ENCODE measurements around the gene RPL3.
"Not testable (repeated sequence)": the region's sequence is repeated elsewhere in the genome, so short reads cannot be mapped to it uniquely, and the experiment has no call there.

Gene RPL3

DNA sequence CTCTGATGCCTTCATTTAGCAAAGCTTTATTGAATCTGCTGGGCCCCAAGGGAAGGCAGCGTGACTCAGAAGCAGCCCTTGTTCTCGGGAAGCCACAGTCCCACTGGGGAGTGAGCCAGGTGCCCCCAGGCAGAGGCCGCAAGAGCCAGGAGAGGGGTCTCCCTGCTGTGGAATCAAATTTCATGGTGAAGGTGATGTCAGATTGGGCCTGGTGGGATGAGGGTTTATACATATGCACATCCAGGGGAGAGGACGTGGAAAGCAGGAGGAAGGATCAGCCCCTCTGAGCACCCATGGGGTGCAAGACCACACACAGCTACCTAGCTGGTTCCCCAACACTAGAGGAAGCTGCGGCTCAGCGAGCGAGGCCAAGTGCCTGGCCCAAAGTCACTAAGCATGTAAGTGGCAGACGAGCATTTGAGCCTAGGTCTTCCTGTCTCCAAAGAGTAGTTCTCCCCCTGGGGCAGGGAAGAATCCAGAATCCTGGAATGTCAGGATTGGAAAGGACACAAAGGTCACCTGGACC is 32.3 kb upstream of the RPL3 start:
- no peak for DNase-seq (ENCODE audit: low read depth, low spot score)

- DNase-seq (ENCODE audit: low read depth, low spot score): no peak
Observed at GRCh38 chr22:39350757-39351688, 31.6 kb upstream of the RPL3 start.

- DNase-seq (ENCODE audit: low read depth, low spot score): no peak
Observed at GRCh38 chr22:39349967-39350726, 30.7 kb upstream of the RPL3 start, which contains the start of gene SYNGR1. TSS of gene SYNGR1 (plus strand) at chr22:39349991. CDS start at chr22:39350011, 20 bp downstream.

DNA sequence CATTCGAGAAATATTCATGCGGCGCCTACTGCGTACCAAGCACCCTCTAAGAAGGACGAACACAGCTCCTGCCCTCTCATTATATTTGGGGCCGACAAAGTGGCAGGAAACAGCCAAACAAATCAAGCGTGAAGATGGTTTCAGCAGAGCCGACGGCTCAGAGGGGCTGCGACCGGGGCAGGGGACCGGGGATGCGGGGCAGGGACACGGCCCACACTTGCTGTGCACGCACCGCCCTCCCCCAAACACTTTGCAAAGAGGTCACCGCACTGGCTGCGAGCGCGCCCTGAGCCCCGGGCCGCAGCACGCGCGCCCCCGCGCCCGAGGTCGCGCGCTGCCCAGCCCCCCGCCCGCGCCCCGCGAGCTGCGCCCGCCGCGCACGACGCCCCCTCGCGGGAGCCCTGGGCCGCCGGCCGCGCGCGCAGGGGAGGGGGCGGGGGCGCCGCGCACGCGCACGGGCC is 30.1 kb upstream of the RPL3 start:
- DNase-seq (ENCODE audit: low read depth, low spot score): no peak

DNA sequence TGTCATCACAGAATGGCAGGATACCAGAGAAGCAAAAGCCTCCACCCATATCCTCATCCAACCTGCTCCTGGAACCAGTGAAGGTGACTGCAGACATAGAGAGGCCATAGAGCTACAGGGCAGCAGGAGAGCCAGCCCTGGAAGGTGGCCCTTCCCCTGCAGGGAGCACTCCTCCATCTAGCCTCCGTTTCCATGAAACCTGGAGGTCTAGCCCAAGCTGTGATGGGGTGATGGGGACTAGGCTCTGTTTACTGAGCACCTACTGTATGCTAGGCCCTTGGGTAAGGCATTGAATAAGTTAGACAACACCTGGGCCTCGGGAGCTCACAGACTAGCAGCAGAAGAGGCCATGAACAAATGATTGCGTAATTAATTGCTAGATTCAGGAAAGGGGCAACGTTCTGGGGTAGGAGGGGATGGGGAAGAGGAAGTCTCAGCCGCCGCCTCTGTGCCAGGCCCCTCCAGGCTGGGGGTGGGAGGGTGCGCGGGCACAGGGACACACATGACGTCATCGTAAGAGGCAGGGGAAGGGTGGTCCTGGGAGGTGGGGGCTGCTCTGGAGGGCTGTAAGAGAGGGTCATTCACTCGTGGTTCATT is 29.6 kb upstream of the RPL3 start:
- DNase-seq (ENCODE audit: low read depth, low spot score): no peak

DNA sequence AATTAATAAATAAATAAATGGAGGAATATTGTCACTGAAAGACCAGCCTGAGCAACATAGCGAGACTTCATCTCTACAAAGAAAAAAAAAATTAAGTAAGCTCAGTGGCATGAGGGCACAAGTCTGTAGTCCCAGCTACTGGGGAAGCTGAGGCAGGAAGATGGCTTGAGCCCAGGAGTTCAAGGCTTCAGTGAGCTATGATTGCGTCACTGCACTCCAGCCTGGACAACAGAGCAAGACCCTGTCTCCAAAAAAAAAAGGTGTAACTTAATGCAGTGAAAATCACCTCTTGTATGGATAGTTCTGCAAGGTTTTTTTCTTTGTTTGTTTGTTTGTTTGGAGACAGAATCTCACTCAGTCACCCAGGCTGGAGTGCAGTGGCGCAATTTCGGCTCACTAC is 25.8 kb upstream of the RPL3 start:
- DNase-seq (ENCODE audit: low read depth, low spot score): no peak

DNA sequence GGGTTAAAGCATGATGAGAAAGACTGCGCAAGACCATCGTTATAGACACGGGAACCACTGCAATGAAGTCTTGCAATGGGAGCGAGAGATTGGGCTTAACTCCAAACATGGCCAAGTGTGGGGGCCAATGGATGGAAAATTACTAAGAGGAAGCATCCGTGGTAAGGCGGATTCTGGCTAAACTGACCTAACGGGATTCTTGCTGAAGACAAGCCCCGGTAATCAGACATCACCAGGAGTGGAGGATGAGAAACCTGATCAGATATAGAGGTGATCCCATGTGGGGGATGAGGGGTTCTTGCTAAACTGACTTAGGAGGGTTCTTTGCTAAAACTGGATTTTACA is 24.6 kb upstream of the RPL3 start:
- DNase-seq (ENCODE audit: low read depth, low spot score): no peak

DNA sequence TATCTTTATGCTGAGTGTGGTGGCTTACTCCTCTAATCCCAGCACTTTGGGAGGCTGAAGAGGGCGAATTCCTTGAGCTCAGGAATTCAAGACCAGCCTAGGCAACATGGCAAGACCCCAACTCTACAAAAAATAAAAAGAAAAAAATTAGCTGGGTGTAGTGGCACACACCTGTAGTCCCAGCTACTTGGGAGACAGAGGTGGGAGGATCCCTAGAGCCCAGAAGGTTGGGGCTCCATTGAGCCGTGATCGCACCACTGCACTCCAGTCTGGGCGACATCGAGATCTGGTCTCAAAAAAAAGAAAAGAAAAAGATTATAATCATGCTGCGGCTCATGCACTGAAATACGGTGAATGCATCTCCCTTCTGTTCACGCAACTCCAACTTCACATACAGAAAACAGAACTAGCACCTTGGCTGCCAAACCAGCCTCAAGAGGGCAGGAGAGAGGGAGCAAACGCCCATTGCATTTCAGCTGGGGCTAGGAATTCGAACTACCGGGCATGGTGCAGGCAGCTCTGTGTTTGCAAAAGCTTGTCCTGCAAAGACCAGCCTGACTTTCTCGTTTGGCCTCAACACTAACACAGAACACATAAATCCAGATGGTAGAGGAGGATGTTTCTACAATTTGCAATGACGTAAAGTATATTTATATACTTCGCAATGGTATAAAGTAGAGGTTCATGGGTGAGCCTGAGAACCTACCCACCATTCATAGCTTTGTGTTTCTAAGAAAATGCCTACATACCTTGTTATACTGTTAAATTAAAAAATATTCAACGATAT is 24.0 kb upstream of the RPL3 start:
- no peak for DNase-seq (ENCODE audit: low read depth, low spot score)

DNA sequence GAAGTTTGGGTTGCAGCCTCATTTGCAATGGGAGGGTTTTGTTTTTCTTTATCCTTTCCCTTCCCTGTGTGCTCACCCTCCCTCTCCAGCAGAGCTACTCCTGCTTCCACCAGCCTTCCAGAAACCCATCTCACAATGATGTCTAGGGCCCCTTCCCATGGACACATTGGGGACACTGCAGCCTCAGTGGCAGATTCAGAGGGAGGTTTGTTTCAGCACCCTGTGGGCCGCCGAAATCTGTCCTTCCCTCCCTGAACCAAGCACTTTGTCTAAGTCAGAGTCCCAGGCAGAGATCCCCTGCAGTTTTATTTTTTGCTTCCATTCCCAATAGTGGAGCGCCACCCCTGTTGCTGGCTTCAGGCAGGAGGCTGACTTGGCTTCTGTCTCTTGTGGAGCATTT is 21.8 kb upstream of the RPL3 start:
- no peak for DNase-seq (ENCODE audit: low read depth, low spot score)

DNA sequence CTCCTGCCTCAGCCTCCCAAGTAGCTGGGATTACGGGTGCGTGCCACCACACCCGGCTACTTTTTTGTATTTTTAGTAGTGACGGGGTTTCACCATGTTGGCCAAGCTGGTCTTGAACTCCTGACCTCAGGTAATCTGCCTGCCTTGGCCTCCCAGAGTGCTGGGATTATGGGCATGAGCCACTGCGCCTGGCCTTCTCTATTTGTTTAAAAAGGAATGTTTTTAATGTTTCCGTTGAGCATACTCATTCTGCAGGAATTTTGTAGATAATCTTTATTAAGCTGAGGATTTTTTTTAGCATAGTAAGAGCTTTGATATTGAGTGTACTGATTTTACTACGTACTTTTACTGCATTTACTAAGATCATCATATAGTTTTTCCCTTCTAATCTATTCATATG is 20.4 kb upstream of the RPL3 start:
- DNase-seq (ENCODE audit: low read depth, low spot score): not testable (repeated sequence)

- DNase-seq (ENCODE audit: low read depth, low spot score): no peak
Observed at GRCh38 chr22:39336411-39336810, 17.0 kb upstream of the RPL3 start.

DNA sequence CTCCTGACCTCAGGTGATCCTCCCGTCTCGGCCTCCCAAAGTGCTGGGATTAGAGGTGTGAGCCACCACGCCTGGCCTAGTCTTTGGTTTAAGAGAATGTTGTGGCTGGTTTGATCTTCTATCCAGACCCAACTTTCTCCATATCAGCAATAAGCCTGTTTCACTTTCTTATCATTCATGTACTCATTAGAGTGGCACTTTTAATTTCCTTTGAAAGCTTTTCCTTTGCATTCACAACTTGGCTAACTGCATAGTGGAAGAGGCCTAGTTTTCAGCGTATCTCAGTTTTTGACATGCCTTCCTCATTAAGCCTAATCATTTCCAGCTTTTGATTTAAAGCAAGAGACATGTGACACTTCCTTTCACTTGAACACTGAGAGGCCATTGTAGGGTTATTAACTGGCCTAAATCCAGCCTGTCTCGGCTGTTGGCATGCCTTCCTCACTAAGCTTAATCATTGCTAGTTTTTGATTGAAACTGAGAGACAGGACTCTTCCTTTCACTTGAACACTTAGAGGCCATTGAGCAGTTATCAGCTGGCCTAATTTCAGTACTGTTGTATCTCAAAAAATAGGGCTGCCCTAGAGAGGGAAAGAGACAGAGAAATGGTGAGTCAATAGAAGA is 13.1 kb upstream of the RPL3 start:
- DNase-seq (ENCODE audit: low read depth, low spot score): no peak

DNA sequence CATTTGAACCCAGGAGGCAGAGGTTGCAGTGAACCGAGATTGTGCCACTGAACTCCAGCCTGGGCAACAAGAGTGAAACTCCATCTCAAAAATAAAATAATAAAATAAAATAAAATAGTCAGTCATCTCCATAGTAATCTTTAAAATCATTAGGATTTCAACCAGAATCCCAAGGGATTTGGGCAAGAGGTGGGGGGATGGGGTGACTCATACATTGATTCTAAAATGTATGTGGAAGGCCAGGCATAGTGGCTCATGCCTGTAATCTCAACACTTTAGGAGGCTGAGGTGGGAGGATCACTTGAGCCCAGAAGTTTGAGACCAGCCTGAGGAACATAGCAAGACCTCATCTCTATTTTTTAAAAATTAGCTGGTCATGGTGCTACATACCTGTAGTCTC is 11.1 kb upstream of the RPL3 start:
- DNase-seq (ENCODE audit: low read depth, low spot score): not testable (repeated sequence)

- no peak for DNase-seq (ENCODE audit: low read depth, low spot score)
Observed at GRCh38 chr22:39327995-39328754, 8.8 kb upstream of the RPL3 start.

DNA sequence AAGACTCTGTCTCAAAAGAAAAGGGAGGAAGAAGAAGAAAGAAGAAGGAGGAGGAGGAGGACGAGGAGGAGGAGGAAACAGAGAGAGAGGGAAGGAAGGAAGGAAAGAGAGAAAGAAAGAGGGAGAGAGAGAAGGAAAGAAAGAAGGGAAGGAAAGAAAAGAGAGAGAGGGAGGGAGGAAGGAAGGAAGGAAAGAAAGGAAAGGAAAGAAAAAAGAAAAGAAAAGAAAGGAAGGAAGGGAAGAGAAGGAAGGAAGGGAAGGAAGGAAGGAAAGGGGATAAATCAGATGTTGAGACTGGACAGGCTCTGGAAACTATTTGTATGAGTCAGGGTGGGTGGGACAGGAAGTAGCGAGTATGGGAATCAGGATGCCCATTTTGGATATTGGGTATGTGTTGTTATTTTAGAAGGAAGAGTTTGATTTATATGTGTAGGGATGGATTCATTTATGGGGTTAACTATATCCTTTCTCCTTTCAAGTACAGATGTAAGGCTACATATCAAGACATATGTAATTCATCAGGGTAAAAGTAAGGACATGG is 6.0 kb upstream of the RPL3 start:
- DNase-seq (ENCODE audit: low read depth, low spot score): no peak

DNA sequence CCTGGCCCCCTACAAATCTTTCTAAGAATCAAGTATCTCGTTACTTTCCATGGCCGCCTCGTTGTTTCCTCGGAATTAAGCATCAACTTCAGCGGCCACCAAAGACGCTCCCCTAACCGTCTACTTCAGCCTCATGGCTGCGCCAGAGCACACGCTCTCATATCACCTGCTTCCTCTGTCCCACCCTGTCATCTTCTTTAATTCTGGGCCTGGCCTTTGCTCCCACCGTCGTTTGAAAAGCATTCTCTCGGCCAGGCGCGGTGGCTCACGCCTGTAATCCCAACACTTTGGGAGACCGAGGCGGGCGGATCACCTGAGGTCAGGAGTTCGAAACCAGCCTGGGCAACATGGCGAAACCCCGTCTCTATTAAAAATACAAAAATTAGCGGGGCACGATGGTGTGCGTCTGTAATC is 1.2 kb upstream of the RPL3 start:
- not testable (repeated sequence) for DNase-seq (ENCODE audit: low read depth, low spot score)

DNA sequence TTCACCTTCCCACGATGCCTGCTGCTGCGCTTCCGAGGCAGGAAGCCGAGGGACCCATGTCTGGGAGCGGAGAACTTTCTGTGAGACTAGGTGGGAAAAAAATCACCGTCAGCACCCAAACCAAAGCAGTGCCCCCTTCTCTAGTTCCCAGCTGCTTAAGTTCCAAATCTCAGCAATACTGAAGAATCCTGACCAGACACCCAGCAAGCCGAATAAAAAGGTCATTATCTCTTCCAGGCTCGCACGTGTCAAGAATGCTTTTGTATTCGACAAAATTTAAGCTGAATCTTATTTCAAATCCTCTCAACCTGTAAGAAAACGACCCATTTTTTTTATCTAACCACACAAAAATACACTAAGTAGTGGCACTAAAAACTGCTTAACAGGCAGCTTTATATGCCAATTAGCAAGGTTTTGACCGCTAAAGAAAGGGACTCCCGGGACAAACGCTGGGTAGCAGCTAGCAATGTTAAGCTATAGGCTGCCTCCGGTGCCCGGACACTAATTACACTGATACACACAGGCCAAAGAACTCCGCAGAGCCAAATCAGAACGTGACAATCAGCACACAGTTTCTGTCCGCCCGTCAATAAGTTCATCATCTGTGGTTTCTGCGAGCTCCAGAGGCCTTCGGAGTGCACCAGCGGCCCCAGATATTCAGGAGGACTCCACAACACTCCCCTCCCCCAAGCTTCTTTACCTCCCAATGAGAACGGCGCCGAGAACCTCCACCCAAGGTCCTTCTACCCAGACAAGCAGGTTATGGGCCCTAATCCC is 728 bp downstream of the RPL3 start:
- DNase-seq (ENCODE audit: low read depth, low spot score): no peak

- DNase-seq (ENCODE audit: low read depth, low spot score): no peak
Observed at GRCh38 chr22:39317775-39318506, 1.5 kb downstream of the RPL3 start.

All from brain pericyte (primary cell).